ENCODE measurements around the gene NTRK1. TPM values are rescaled to one million over a fixed set of nuclear protein-coding genes. Genes with fewer than 3 reads are reported as not detected.

The NTRK1 gene
- total RNA-seq, 1 donor from 2014 or later: not detected

DNA sequence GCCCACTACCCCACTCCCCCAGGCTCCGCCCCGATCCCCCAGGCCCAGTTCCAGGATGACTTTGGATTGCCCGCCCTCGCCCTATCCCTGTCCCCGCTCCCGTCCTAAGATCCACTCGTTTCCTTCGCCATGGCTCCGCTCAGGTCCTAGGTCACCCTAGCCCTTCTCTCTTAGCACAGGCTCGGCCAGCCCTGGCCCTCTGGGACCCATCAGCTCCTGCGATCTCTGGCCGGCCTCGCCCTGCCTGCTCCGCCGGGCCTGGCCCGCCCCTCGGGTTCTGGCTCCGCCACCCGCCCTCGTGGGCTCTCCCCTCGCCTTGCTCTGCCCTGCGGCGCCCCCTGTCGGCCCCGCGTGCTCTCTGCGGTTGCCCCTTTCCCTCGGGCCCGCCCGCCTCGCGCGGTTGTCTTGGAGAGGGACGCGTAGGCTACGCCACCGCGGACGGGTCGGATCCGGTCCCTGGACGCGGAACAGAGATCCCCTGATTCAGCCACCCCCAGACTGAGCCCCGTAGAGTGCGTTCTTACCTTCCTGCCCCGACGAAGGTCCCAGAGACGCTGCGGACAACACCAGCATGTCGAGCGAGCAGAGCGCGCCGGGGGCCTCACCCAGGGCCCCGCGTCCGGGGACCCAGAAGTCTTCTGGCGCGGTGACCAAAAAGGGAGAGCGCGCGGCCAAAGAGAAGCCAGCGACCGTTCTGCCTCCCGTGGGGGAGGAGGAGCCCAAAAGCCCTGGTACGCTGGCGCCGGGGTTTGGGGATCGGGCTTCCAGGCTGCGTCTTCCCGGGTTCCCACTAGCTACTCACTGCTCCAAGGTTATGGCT lies 59.8 kb downstream of the NTRK1 start, which contains the start of gene LRRC71:
TSS of gene LRRC71 (plus strand) at position 400 of the 820 bp plus-strand sequence. CDS start at position 572, 172 bp downstream.
- H3K4me3 Mint-ChIP-seq (ENCODE audit: unreplicated experiment): peak within 1 kb of the TSS; percentile 26
- TF ChIP-seq, protein P1, sequence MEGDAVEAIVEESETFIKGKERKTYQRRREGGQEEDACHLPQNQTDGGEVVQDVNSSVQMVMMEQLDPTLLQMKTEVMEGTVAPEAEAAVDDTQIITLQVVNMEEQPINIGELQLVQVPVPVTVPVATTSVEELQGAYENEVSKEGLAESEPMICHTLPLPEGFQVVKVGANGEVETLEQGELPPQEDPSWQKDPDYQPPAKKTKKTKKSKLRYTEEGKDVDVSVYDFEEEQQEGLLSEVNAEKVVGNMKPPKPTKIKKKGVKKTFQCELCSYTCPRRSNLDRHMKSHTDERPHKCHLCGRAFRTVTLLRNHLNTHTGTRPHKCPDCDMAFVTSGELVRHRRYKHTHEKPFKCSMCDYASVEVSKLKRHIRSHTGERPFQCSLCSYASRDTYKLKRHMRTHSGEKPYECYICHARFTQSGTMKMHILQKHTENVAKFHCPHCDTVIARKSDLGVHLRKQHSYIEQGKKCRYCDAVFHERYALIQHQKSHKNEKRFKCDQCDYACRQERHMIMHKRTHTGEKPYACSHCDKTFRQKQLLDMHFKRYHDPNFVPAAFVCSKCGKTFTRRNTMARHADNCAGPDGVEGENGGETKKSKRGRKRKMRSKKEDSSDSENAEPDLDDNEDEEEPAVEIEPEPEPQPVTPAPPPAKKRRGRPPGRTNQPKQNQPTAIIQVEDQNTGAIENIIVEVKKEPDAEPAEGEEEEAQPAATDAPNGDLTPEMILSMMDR (IDR thresholded peaks at IDR 0.05): peak; percentile 97
- no peak within 1 kb of the TSS for H3K27ac Mint-ChIP-seq (ENCODE audit: unreplicated experiment)
- H3K4me1 Mint-ChIP-seq (ENCODE audit: unreplicated experiment): peaks cover 20% of the 10 kb centered on the region
- peak; percentile 95 for DNase-seq (ENCODE audit: extremely low spot score, unreplicated experiment)
- peaks cover 35% of the 10 kb centered on the region for H3K27me3 Mint-ChIP-seq (ENCODE audit: unreplicated experiment)
- no peaks in the 10 kb centered on the region for H3K9me3 Mint-ChIP-seq (ENCODE audit: unreplicated experiment)
- peaks cover 16% of the 10 kb centered on the region for H3K36me3 Mint-ChIP-seq (ENCODE audit: unreplicated experiment)

DNA sequence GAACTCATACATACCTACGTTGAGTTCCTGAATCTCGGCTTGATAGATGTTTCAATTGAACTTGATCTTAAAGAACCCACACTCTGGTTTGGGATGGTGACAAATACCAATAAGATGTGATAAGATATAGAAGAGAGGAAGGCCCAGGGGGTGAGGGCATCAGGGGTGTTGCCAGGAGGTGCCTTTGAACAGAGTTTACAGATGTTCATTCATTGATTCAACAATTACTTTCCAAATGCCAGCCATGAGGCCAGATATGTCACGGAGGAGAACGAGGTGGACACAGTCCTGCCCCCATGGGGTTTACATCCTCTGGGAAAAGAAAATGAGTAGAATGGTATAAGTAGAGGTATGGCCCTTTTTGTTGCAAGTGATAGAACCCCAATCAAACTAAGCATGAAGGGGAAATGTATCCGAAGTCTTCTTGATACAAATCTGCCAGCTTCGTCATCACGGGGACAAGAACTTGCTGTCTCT lies 60.4 kb downstream of the NTRK1 start:
- peaks cover 26% of the 10 kb centered on the region for H3K4me1 Mint-ChIP-seq (ENCODE audit: unreplicated experiment)
- peaks cover 11% of the 10 kb centered on the region for H3K36me3 Mint-ChIP-seq (ENCODE audit: unreplicated experiment)
- H3K27me3 Mint-ChIP-seq (ENCODE audit: unreplicated experiment): peaks cover 39% of the 10 kb centered on the region
- no peak overlapping the region for H3K27ac Mint-ChIP-seq (ENCODE audit: unreplicated experiment)
- H3K9me3 Mint-ChIP-seq (ENCODE audit: unreplicated experiment): no peaks in the 10 kb centered on the region
- DNase-seq (ENCODE audit: extremely low spot score, unreplicated experiment): no peak
- no peak overlapping the region for H3K4me3 Mint-ChIP-seq (ENCODE audit: unreplicated experiment)
- TF ChIP-seq, protein P1 (IDR thresholded peaks at IDR 0.05): no peak

DNA sequence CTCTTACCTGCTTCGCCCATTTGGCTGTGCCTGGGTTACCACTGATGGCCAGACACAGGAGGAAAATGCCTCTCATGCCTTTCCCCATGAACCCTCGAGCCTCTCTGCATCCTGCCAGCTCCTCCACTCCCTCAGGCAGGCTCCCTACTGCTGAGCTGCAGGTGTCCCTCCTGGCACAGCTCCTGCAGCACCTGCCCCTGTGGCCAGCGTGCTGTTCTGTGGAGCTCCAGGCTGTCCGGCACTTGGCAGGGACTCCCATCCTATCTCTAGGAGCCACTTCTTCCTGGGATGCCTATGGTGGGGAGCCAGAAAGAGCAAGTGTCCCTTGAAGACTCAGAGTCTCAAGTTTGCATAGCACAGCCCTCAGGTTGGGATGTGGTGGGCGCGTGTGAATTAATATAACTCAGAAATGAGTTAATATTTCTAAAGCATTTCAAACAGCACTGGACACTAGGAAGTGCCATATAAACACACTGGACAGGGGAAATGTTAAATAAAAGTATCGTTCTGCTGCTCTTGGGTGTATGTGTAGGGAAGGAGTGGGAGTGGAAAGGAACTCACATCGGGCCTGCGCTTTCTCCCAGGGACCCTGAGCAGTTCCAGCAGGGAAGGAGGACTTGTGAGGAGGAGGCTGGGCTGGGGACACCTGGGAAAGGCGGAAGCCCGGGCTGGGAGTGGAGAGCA lies 62.5 kb downstream of the NTRK1 start:
- Mint-ChIP-seq H3K4me3 (ENCODE audit: unreplicated experiment) (peak overlapping the region; percentile 56), H3K4me1 (ENCODE audit: unreplicated experiment) (peaks cover 39% of the 10 kb centered on the region), H3K9me3 (ENCODE audit: unreplicated experiment) (no peaks in the 10 kb centered on the region), H3K27ac (ENCODE audit: unreplicated experiment) (no peak overlapping the region), H3K36me3 (ENCODE audit: unreplicated experiment) (peaks cover 11% of the 10 kb centered on the region), H3K27me3 (ENCODE audit: unreplicated experiment) (peaks cover 53% of the 10 kb centered on the region)
- DNase-seq (ENCODE audit: extremely low spot score, unreplicated experiment): no peak
- TF ChIP-seq, protein P1 (IDR thresholded peaks at IDR 0.05): no peak

DNA sequence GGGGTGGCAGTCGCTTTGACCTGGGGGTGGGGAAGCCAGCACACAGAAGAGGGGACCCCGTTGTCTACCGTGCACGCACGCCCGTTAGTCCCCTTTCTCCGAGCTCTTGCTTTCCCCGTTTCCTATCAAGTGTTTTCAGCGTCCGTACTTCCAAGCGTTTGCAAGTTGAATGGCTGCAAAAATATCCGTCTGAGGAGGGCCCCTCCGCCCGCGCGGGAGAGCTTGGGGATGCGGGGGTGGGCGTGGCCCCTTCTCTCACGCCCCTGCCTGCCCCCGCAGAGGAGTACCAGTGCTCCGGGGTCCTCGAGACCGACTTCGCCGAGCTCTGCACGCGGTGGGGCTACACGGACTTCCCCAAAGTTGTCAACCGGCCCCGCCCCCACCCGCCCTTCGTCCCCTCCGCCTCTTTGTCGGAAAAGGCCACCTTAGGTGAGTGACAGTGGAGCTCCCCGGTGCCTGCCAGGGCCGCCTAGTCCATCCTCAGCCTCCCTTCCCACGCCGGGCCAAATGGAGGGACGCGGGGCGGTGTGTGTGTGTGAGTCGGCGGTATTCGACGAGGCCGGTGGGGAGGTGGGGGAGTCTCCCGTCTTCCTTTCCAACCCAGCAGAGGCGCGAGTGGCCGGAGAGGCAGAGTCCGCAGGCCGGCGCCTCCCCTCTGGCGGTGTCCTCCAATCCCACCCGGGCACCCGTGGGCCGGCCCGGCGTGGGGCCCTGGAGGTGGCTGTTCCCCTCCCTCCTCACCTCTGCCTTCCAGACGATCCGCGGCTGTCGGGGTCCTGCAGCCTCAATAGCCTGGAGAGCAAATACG lies 63.2 kb downstream of the NTRK1 start:
- Mint-ChIP-seq H3K4me1 (ENCODE audit: unreplicated experiment) (peaks cover 41% of the 10 kb centered on the region), H3K27me3 (ENCODE audit: unreplicated experiment) (peaks cover 56% of the 10 kb centered on the region), H3K4me3 (ENCODE audit: unreplicated experiment) (no peak overlapping the region), H3K27ac (ENCODE audit: unreplicated experiment) (no peak overlapping the region), H3K9me3 (ENCODE audit: unreplicated experiment) (no peaks in the 10 kb centered on the region), H3K36me3 (ENCODE audit: unreplicated experiment) (peaks cover 5% of the 10 kb centered on the region)
- no peak for DNase-seq (ENCODE audit: extremely low spot score, unreplicated experiment)
- TF ChIP-seq, protein P1 (IDR thresholded peaks at IDR 0.05): no peak

All from osteocyte (in vitro differentiated cells).